WTC11 (cell line): Measurements from ENCODE around the gene MMP7. TPM values are rescaled to one million over a fixed set of nuclear protein-coding genes. Genes with fewer than 3 reads are reported as not detected.

Experiments
- ATAC-seq: fragments of 200-7000 bp; cut with Tn5 transposase; 2 replicates; pipeline ENCODE4 v1.10.0; 2021; ENCODE audit warnings: mild to moderate bottlenecking, moderate library complexity
- CTCF ChIA-PET: fragments of 300-600 bp; sonication (Branson Sonifier 250); formaldehyde crosslinking; loops from one replicate; lab custom pipeline; 2021; ENCODE audit warnings: antibody characterized with exemption; lab: Charles Lee
- POLR2A ChIA-PET: fragments of 350-600 bp; sonication (Branson Sonifier 250); formaldehyde crosslinking; loops from one replicate; lab custom pipeline; 2021; ENCODE audit warnings: antibody characterized with exemption; lab: Charles Lee
- DNase-seq: peaks from one replicate; pipeline ENCODE4 v3.0.0; 2021; ENCODE audit warnings: low spot score
- H3K27ac Mint-ChIP-seq: 2 replicates; pipeline ENCODE4 v1.8.0; 2021; ENCODE audit warnings: mixed read lengths
- H3K27me3 Mint-ChIP-seq: 2 replicates; pipeline ENCODE4 v1.8.0; 2021; ENCODE audit warnings: low read depth, mild to moderate bottlenecking, moderate library complexity, mixed read lengths
- H3K36me3 Mint-ChIP-seq: 2 replicates; pipeline ENCODE4 v1.8.0; 2021; ENCODE audit warnings: mixed read lengths
- H3K4me1 Mint-ChIP-seq: 2 replicates; pipeline ENCODE4 v1.8.0; 2022; ENCODE audit warnings: mixed read lengths
- H3K4me3 Mint-ChIP-seq: 2 replicates; pipeline ENCODE4 v1.8.0; 2021; ENCODE audit warnings: mild to moderate bottlenecking, moderate library complexity, mixed read lengths
- H3K9me3 Mint-ChIP-seq: 2 replicates; pipeline ENCODE4 v1.8.0; 2021; ENCODE audit warnings: mixed read lengths
- CBFB ChIP-seq: sonication (generic); formaldehyde crosslinking; IDR thresholded peaks from 2 replicates; pipeline ENCODE4 v1.8.1; 2022; ENCODE audit warnings: mild to moderate bottlenecking, low read depth, missing genetic modification reagents
- CDX4 ChIP-seq: fragments of 250-450 bp; sonication (Bioruptor Pico); IDR thresholded peaks from 2 replicates; pipeline ENCODE4 v1.9.0; 2021; ENCODE audit warnings: moderate library complexity, mild to moderate bottlenecking, inconsistent platforms, borderline replicate concordance
- E2F1 ChIP-seq: sonication (generic); formaldehyde crosslinking; IDR thresholded peaks from 2 replicates; pipeline ENCODE4 v1.8.0; 2022; ENCODE audit warnings: mild to moderate bottlenecking, missing genetic modification reagents
- EMX1 ChIP-seq: fragments of 250-450 bp; sonication (Bioruptor Pico); IDR thresholded peaks from 2 replicates; pipeline ENCODE4 v1.8.0; 2021; ENCODE audit warnings: mild to moderate bottlenecking
- ERG ChIP-seq: fragments of 250-450 bp; sonication (Bioruptor Pico); IDR thresholded peaks from 2 replicates; pipeline ENCODE4 v1.8.0; 2021; ENCODE audit warnings: mild to moderate bottlenecking
- FOXK1 ChIP-seq: sonication (generic); formaldehyde crosslinking; IDR thresholded peaks from 2 replicates; pipeline ENCODE4 v1.8.0; 2022; ENCODE audit warnings: mild to moderate bottlenecking, moderate library complexity, missing genetic modification reagents
- NR2C2 ChIP-seq: sonication (generic); formaldehyde crosslinking; IDR thresholded peaks from 2 replicates; pipeline ENCODE4 v1.8.0; 2022; ENCODE audit warnings: mild to moderate bottlenecking, missing genetic modification reagents
- OVOL2 ChIP-seq: fragments of 250-450 bp; sonication (Bioruptor Pico); IDR thresholded peaks from 2 replicates; pipeline ENCODE4 v1.9.0; 2021; ENCODE audit warnings: mild to moderate bottlenecking, borderline replicate concordance
- SMAD3 ChIP-seq: sonication (generic); formaldehyde crosslinking; IDR thresholded peaks from 2 replicates; pipeline ENCODE4 v1.8.0; 2022; ENCODE audit warnings: missing genetic modification reagents, mild to moderate bottlenecking, borderline replicate concordance
- SOX15 ChIP-seq: fragments of 250-450 bp; sonication (Bioruptor Pico); IDR thresholded peaks from 2 replicates; pipeline ENCODE4 v1.9.0; 2021; ENCODE audit warnings: mild to moderate bottlenecking
- TCF7 ChIP-seq: sonication (generic); formaldehyde crosslinking; IDR thresholded peaks from 2 replicates; pipeline ENCODE4 v1.8.0; 2022; ENCODE audit warnings: mild to moderate bottlenecking, low read depth, missing genetic modification reagents, moderate library complexity
- ZNF219 ChIP-seq: sonication (generic); formaldehyde crosslinking; IDR thresholded peaks from 2 replicates; pipeline ENCODE4 v1.8.0; 2023; ENCODE audit warnings: missing genetic modification reagents, mild to moderate bottlenecking, borderline replicate concordance
- ZNF263 ChIP-seq: sonication (generic); formaldehyde crosslinking; IDR thresholded peaks from 2 replicates; pipeline ENCODE4 v1.8.1; 2022; ENCODE audit warnings: low read depth, mild to moderate bottlenecking, moderate library complexity, missing genetic modification reagents
- total RNA-seq: library from RNA; stranded (reverse); gene quantifications from 3 replicates; pipeline ENCODE4 v1.2.3, GENCODE V29; 2021
- TF ChIP-seq, protein P1 (sequence below): sonication (generic); formaldehyde crosslinking; IDR thresholded peaks from 2 replicates; pipeline ENCODE4 v1.8.0; 2023; ENCODE audit warnings: missing genetic modification reagents
- TF ChIP-seq, protein P2 (sequence below): sonication (generic); formaldehyde crosslinking; IDR thresholded peaks from 2 replicates; pipeline ENCODE4 v1.8.1; 2023; ENCODE audit warnings: mild to moderate bottlenecking, missing genetic modification reagents
- TF ChIP-seq, protein P3 (sequence below): sonication (generic); formaldehyde crosslinking; IDR thresholded peaks from 2 replicates; pipeline ENCODE4 v1.8.0; 2023; ENCODE audit warnings: missing genetic modification reagents, mild to moderate bottlenecking, borderline replicate concordance
- TF ChIP-seq, protein P4 (sequence below): sonication (generic); formaldehyde crosslinking; IDR thresholded peaks from 2 replicates; pipeline ENCODE4 v1.8.1; 2022; ENCODE audit warnings: mild to moderate bottlenecking, moderate library complexity, missing genetic modification reagents

MMP7 gene
- total RNA-seq, 1 experiment from 2014 or later, result 0.50 TPM

- H3K36me3 Mint-ChIP-seq, result no peaks in the 10 kb centered on the region
- ChIA-PET CTCF (interaction anchor here (1.4 to 3.3 kb wide), 3 partner anchors 133 to 236 kb away, joined by 3 to 11 read pairs (median 6); no protein-coding TSS in a partner anchor), POLR2A (no interaction called here)
- no peak overlapping the region for H3K4me3 Mint-ChIP-seq
- no peak for DNase-seq
- TF ChIP-seq NR2C2 (no peak), TCF7 (CRISPR knock-in tag) (no peak), OVOL2 (CRISPR knock-in tag) (no peak), SOX15 (CRISPR knock-in tag) (no peak), ZNF219 (no peak), CDX4 (CRISPR knock-in tag) (no peak), ZNF263 (CRISPR knock-in tag) (no peak), ERG (no peak), SMAD3 (CRISPR knock-in tag) (no peak), FOXK1 (CRISPR knock-in tag) (no peak), E2F1 (CRISPR knock-in tag) (no peak), EMX1 (CRISPR knock-in tag) (no peak), CBFB (CRISPR knock-in tag) (no peak)
- TF ChIP-seq, protein P1, sequence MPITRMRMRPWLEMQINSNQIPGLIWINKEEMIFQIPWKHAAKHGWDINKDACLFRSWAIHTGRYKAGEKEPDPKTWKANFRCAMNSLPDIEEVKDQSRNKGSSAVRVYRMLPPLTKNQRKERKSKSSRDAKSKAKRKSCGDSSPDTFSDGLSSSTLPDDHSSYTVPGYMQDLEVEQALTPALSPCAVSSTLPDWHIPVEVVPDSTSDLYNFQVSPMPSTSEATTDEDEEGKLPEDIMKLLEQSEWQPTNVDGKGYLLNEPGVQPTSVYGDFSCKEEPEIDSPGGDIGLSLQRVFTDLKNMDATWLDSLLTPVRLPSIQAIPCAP (CRISPR knock-in tag), result no peak
- TF ChIP-seq, protein P2, sequence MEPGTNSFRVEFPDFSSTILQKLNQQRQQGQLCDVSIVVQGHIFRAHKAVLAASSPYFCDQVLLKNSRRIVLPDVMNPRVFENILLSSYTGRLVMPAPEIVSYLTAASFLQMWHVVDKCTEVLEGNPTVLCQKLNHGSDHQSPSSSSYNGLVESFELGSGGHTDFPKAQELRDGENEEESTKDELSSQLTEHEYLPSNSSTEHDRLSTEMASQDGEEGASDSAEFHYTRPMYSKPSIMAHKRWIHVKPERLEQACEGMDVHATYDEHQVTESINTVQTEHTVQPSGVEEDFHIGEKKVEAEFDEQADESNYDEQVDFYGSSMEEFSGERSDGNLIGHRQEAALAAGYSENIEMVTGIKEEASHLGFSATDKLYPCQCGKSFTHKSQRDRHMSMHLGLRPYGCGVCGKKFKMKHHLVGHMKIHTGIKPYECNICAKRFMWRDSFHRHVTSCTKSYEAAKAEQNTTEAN (CRISPR knock-in tag), result no peak
- TF ChIP-seq, protein P3, sequence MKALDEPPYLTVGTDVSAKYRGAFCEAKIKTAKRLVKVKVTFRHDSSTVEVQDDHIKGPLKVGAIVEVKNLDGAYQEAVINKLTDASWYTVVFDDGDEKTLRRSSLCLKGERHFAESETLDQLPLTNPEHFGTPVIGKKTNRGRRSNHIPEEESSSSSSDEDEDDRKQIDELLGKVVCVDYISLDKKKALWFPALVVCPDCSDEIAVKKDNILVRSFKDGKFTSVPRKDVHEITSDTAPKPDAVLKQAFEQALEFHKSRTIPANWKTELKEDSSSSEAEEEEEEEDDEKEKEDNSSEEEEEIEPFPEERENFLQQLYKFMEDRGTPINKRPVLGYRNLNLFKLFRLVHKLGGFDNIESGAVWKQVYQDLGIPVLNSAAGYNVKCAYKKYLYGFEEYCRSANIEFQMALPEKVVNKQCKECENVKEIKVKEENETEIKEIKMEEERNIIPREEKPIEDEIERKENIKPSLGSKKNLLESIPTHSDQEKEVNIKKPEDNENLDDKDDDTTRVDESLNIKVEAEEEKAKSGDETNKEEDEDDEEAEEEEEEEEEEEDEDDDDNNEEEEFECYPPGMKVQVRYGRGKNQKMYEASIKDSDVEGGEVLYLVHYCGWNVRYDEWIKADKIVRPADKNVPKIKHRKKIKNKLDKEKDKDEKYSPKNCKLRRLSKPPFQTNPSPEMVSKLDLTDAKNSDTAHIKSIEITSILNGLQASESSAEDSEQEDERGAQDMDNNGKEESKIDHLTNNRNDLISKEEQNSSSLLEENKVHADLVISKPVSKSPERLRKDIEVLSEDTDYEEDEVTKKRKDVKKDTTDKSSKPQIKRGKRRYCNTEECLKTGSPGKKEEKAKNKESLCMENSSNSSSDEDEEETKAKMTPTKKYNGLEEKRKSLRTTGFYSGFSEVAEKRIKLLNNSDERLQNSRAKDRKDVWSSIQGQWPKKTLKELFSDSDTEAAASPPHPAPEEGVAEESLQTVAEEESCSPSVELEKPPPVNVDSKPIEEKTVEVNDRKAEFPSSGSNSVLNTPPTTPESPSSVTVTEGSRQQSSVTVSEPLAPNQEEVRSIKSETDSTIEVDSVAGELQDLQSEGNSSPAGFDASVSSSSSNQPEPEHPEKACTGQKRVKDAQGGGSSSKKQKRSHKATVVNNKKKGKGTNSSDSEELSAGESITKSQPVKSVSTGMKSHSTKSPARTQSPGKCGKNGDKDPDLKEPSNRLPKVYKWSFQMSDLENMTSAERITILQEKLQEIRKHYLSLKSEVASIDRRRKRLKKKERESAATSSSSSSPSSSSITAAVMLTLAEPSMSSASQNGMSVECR (CRISPR knock-in tag), result no peak
- TF ChIP-seq, protein P4, sequence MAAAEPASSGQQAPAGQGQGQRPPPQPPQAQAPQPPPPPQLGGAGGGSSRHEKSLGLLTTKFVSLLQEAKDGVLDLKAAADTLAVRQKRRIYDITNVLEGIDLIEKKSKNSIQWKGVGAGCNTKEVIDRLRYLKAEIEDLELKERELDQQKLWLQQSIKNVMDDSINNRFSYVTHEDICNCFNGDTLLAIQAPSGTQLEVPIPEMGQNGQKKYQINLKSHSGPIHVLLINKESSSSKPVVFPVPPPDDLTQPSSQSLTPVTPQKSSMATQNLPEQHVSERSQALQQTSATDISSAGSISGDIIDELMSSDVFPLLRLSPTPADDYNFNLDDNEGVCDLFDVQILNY, result no peak
- ATAC-seq, result no peak; the same call in 1 of the 2 replicates
- 0 out of 2 replicates have a peak, but pooled peaks cover 3% of the 10 kb centered on the region for H3K4me1 Mint-ChIP-seq
- no peaks in the 10 kb centered on the region for H3K9me3 Mint-ChIP-seq
- H3K27ac Mint-ChIP-seq, result no peak overlapping the region
- H3K27me3 Mint-ChIP-seq, result peaks cover 4% of the 10 kb centered on the region
Measured at GRCh38 chr11:102523887-102524286, 6.7 kb downstream of the MMP7 start.
